Fibroblast of peridontal ligament (primary cell): ENCODE results near the gene SPTB.

Experiments used
- DNase-seq: peaks from one replicate; pipeline ENCODE4 v3.0.0-alpha.2; 2010; ENCODE audit errors: extremely low read depth

Gene SPTB

DNA sequence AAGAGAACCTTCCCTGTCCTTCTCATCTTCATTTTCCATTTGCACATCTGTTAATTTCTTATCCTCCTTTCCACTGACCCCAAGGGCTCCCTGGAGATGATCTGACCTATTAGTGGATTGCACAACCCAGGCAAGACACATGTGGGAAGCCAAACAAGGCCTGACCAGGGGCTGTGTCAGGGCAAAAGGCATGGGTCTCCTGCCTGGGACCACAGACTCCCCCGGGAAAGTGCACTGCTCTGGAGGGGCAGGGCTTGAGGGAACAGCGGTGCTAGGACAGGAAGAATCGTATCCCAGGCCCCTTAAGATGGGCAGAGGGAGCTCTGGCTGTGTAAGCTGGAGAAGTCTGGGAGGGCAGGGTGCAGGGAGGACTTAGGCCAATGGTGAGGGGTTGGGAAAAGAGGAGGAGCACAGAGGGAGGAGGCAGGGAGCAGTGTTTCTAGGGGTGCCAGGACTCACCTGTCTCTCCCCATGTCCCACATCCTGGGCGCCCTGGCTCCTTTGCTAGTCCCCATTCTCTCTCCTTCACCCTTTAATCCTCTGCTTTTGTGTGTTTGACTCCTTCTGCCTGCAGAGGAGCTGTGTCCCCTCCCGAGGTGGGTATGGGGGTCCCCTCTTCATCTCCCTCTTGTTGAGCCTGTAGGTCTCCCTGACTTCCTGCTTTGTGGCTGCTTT lies 150.2 kb downstream of the SPTB start:
- no peak for DNase-seq

DNA sequence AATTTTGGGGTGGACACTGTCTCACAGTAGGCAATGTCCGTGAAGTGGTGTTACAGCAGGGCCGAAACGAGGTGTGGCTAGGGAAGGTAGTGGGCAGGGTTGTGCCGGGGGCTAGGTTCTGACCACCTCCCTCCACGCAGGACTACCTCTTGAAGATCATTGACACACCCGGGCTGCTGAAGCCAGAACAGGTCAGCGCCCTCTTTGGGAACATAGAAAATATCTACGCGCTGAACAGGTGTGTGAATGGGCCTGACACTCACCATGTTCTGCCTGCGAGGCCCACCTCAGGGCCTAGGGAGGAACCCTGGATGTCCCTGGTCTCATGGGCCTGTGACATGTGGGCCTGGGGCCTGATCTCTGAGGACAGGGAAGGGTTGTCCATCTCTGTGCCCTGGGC lies 150.9 kb downstream of the SPTB start:
- no peak for DNase-seq

DNA sequence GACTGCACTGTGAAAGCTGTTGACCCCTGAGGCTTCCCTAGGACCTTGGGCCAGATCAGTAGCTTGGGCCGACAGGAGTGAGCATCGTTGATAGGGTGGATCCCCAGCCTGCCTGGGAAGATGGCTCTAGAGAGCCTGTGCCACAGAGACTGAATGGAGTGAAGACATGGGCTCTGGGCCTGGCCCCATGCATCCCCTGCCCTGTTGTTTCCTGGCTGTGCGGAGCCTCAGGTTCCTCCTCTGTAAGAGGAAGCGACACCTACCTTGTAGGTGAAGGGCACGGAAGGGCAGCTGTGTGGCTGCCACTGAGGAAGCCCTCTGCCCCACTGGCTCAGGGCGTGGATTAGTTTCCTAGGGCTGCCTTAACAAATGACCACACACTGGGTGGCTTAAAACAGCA lies 151.6 kb downstream of the SPTB start:
- no peak for DNase-seq

DNA sequence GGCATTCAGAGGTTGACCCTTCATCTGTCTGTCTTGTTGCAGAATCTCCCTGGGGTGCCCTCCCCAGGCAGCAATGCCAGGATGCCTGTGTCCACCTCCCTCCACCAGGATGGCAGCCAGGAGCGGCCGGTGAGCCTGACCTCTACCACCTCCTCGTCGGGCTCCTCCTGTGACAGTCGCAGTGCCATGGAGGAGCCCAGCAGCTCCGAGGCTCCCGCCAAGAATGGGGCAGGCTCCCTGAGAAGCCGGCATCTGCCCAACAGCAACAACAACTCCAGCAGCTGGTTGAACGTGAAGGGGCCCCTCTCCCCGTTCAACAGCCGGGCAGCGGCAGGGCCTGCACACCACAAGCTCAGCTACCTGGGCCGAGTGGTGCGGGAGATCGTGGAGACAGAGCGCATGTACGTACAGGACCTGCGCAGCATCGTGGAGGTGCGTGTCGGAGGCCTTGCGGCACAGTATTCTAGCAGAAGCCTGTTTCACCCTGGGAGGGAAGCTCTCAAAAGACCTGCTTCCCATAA lies 152.1 kb downstream of the SPTB start:
- DNase-seq: no peak

DNA sequence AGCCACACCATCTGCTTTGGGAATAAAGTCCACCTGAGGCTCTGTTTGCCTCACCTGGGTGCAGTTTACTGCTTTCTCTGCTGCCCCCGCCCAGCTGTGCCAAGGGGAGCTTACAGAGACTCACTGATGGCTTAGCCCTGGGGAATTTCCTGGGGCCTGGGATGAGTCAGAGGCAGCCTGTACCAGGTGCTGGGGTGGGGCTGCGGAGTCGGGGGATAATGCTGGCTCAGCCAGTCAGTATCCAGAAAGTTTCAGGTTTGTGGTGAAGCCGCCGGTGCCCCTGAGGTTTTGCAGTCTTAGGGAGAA lies 153.2 kb downstream of the SPTB start:
- DNase-seq: no peak

DNA sequence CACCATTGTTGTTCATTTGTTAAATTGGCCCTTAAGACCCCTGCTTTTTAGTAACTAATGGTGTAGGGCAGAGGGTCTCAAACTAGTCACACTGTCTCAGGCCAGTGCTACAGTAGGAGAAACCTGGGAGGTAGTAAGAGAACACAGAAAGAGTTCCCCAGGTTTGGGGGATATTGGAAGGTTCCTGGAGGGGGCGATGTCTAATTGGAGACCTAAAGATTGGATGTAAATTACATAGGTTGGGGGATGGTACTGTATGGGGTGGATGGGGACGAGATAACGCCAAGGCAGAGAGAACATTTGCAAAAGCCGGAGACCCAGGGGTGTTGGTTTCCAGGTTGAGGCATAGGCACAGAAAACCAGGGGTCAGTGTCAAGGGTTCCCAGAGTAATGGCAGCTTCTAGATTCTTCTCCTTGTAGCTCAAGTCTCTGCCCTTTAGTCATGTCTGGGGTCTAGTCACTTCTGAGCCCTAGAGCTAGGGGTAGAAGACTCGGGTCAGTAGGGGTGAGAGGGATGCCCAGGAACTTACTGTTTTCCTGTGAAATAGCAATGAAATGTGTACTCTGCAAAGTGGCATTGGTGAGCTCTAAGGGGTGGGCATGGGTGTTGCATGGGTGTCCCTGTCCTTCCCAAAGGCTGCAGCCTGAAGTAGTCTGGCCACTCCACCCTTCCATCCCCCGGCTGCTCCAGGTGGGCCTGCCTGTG lies 153.7 kb downstream of the SPTB start:
- DNase-seq: no peak

DNA sequence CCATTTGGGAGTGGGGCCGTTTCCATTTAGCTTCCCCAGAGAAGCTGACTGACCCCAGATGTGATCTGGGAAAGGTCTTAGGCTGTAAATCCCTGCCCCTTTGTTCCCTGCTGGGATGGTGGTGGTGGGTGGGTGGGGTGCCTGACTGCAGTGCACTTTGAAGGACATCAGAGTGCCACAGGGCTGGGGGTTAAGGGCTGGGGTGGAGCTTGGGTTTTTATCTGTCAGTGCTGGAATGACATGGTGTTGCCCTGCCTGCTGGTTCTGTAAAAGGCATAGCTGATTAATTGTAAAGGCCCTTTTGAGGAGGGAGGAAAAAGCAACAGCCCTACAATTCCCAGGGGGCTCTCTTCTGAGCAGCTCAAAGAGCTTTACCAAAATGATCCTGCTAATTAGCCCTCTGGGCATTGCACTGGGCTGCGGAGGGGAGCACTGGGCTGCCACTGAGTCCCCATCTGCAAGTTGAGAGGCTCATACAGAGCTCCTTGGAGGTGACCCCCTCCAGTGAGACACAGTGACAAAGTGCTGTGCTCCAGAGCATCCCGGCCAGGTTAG lies 154.4 kb downstream of the SPTB start:
- DNase-seq: no peak

DNA sequence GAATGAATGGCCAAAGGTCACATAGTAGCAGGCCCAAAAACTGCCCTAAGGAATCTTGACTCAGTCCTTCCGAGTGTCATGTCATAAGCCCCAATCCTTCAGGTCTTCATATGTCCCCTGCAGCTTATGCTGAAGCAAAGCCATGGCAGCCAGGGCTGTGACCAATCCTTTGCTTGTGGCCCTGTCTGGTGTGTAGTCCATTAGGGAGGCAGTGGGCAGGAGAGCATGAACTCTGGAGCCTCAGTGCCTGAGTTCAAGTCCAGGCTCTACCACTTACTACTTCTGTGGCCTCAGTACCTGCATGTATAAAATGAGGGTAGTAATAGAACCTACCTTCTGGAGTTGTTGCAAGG lies 155.2 kb downstream of the SPTB start:
- no peak for DNase-seq

DNA sequence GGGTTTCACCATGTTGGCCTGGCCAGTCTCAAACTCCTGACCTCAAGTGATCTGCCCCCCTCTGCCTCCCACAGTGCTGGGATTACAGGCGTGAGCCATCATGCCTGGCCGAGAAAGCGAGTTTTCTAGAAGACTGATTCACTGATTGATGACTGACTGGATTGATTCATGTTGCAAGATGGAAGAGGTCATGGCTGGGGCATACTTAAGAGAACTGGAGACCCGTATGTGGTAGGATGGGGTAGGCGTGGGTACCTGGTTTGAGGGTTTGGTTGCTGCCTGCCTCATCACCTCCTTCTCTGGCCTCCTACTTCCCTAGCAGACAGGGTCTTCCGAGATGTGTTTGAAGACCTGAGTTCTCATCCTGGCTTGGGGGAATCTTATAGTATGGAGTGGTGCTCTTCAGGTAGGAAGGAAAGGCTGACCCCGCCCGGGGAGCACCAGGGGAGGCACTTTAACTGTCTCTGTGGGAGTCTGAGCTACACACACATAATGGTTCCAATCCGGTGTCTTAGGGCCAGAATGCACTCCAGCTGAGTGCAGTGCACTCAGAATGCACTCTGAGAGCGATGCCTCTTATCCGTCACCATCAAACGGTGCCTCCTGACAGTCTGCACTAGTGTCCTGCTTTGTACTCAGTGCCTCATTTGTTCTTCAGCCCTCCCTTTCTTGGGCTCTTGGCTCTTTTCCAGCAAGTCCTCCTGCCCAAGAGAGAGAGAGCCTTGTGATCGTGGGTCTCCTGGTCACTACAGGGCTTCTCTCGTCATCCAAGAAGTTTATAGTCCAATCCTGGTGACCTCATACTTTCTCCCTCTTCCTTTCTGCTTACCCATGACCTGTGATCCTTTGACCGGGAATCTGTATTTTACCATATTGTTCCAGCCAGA lies 155.8 kb downstream of the SPTB start:
- DNase-seq: no peak

DNA sequence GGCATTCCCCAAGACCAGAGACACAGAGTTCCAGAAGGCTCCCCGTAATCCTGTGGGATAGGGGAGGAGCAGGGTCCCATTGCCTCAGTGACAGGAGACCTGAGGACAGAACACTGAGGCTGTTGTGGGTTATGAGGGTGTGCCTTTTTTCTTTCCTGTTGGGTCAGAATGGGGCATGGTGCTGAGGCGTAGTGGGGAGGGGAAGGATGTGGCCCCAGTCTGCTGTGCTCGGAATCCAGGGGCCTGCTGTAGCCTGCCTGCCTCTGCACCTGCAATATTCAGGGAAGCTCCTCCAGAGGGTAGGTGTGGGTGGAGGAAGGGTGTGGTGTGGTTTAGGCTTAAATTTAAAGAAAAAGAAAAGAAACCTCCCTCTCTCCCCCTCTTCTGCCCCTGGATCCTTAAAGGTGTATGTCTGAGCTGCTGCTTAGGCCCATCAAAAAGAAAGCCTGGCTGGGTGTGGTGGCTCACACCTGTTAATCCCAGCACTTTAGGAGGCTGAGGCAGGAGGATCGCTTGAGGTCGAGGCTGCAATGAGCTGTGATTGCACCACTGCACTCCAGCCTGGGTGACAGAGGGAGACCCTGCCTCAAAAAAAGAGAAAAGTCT lies 156.8 kb downstream of the SPTB start:
- no peak for DNase-seq

DNA sequence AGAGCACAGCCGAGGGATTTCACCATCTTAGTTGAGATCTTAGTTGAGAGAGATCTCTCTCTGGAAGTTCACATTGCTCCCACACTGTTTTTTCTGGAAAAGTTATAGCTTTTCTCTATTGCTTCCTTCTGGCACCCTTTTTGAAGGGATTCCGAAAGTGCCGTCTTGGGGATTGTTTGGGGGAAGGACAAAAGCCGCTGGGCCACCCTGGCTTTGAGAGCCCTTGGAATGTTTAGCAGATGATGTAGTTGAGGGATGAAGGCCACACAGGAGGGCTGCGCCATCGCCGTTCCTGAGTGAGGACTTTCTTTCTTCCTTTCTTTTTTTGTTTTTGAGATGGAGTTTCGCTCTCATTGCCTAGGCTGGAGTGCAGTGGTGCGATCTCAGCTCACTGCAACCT lies 157.8 kb downstream of the SPTB start:
- no peak for DNase-seq

DNA sequence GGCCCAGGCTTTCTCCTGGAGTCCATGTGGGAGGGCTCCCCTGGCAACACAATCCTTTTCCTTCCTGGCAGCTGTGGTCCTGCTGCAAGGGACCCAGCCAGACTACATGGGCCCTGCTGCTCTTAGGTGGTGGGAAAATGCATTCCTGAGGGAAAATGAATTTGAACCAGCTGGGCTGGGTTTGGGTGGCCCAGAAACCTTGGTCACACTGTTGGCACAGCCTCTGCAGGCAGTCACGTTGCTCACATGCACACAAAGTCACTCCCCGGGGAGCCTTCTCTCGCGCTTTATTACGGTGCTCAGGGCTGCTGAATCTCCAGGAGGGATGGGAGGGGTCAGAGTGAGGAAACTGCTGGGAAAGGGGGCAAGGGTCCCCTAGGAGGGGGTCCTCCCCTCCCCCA lies 158.3 kb downstream of the SPTB start:
- DNase-seq: peak; percentile 78

DNA sequence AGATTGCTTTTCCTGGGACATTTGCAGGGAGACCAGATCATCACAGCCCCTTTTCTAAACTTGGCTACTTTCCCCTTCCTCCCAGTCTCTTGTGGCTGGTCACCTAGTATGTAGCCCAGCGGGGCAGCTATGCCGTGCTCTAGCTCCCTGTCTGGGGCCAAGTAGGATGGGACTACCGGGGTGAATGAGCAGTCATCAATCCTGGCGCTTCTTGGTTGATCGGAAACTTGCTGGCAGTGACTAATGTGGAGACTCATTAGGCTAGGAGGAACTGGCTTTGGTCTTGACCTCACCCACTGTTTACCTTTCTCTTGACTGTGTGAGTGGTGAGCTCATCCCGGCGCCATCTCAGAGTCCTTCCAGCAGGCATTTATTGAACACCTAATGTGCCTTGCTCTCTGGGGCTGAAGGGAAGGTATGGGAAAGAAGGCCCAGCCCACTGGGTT lies 159.6 kb downstream of the SPTB start:
- peak; percentile 56 for DNase-seq

DNA sequence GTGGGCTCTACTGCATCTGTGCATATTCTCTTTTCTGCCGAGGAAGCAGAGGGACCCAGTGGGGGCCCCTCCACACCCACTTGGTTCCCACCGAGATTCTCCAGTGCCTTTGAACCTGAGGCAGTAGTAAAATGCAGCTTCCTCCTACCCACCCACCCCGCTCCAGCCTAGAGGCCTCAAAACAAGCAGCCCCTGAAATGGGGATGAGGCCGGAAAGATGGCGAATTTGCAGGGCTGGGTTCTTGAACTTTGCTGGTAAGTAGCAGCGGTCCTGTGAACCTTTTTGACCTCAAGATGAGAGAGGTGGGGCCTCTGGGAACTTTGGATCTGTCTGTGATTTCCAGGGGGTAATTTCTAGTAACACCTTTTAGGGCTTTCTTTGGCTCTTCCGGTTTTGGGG lies 160.1 kb downstream of the SPTB start:
- no peak for DNase-seq

DNA sequence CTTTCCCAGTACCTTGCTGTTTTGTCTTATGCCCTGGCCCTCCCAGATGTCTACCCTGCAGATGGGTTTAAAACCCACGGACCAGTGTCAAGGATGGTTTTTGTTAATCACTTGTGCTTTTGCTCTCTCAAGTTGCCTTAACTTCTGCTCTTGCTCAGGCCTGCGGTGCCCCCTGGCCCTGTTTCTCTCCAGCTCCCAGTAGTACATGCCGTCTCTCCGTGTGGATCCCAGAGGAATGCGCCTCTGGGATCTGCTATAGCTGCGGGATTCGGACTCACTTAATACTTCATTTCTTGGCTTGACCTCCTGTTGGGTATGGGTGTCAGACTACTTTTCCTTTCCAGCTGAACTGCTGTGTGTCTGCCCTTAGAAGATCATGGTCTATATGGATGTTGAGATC lies 160.9 kb downstream of the SPTB start:
- no peak for DNase-seq

DNA sequence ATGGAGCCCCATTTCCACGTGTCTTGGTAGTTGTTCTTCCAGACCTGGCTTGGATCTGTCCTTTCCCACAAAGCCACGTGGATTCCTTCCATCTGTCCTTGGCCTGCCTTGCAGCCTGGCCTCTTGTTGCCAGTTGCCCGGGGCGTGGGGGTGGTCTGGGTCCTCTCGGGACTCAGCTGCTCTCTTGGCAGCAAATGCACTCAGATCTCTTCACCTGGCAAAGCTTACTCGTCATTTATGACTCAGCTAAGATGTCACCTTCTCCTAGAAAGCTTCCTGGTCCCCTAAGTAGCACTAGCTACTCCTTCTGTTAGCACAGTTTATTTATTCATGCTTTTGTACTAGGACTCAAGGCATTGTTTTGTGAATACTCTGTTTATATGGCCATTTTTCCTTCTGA lies 161.8 kb downstream of the SPTB start:
- no peak for DNase-seq

DNA sequence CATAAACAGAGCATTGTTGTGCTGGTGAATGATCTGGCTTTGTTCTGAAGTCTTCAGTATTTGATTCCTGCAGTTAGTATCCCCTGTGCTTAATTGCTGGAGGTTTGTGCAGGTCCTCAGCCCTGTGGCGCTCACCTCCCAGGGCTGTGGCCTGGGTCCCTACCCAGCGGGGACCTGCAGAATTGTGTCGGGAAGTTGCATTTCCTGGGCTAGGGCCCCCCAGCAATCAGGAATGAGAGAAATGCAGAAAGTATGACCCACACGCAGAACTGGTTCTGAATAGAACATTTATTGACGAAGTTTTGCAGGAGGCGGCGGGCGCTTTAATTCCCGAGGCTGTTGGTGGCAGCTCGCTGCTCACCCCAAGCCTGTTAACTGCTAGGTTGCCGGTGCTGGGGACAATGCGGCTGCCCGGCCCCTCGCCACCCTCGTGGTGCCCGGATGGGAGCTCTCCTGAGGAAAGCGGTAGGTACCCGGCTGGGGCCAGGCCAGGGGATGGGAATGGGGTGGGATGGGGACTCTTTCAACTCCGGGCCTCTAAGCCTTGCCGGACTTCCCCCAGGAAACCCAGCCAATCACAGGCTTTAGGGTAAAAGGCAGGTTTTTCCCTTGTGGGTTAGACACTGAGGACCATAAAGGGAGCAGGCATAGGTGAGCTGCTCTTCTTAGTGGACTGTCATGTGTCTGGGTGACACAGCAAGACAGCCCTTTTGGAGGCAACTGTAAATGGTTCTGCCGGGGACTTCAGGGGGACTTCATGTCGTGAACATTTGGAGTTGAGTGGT lies 163.9 kb downstream of the SPTB start:
- DNase-seq: no peak

DNA sequence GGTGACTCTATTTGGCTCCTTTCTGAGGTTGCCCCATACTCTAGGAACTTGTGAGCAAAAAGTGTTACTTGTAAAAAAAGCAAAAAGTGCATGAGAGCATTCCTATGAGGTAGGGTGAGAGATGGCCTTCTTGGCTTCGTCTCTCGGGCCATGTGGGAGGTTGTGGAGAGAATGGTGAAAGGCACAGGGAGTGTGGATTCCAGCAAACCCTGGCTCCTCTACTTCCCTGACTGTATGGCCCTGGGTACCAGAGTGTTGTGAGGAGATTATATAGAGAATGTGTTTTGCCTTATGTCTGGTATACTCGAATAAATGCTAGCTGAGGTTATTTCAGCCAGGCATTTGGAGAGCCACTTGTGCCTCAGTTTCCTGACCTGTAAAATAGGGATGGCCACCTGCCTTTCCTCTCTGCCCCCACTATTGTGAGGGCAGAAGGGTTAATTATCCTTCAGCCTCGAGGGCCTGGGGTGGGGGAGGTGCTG lies 164.5 kb downstream of the SPTB start:
- no peak for DNase-seq

DNA sequence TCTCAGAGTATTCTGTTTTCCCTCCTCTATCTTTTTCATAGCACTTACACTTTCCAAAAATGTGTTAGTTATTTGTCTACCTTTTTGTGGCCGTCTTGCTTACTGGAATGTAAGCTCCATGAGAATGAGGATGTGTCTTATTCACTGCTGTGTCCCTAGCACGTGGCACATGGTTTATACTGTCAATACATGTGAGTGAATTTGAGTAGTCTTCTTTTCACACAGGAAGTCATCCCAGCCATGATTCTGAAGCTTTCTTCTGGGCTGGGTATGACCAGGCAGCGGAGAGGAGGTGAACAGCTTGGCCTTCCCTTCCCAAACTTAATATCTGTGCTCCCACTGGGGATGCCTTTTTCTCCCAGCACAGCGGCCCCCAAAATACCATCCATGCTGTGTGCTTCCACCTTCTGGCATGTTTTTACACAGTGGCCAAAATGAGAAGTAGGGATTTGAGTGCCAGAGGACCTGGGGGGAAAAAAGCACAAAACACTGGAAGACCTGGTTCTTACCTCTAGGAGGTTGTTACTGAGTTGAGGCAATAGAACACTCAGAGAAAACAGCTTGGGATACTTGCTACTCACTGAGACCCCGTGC lies 165.2 kb downstream of the SPTB start:
- no peak for DNase-seq

DNA sequence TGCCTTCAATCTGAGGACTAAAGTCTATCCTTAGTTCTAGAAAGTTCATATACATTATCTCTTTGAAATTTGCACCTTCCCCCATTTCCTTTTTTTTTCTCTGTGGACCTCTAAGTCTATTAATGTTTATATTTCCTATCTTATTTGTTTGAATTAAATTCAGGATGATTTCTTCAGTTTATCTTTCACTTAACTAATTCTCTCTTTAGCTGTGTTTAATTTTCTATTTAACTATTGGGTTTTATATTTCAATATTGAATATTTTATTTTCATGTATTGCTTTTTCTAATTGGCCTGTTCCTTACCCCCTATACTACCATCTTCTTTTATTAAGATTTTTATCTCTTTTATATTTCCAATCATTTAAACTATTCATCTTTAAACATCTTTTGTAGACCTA lies 166.0 kb downstream of the SPTB start:
- DNase-seq: no peak

DNA sequence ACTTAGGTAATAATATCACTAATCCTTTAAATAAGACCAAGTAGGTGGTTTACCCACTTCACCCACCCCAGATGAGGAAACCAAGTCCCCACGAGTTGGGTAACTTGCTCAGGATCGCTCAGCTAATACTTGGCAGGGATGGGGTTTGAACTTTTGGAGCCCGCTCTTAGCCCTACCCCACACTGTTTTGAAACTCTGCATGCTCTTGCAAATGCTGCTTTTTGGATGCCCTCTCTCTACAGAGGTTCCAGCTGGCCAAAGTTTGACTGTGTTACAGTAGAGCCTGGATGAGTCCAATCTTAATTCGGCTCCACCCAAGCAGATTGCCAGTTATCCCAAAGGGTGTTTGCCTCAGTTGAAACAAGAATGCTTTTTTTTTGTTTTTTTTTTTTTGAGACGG lies 168.7 kb downstream of the SPTB start:
- DNase-seq: no peak
